GM18867 (cell line): ENCODE measurements around the gene KRT27.
"Not testable (repeated sequence)": the region's sequence is repeated elsewhere in the genome, so short reads cannot be mapped to it uniquely, and the experiment has no call there.

Experiments
- ATAC-seq: cut with Tn5 transposase; IDR thresholded peaks from one replicate; pipeline ENCODE4 v1.9.1; 2021; ENCODE audit warnings: mild to moderate bottlenecking, moderate library complexity; ENCODE audit not compliant: unreplicated experiment

The KRT27 gene, protein sequence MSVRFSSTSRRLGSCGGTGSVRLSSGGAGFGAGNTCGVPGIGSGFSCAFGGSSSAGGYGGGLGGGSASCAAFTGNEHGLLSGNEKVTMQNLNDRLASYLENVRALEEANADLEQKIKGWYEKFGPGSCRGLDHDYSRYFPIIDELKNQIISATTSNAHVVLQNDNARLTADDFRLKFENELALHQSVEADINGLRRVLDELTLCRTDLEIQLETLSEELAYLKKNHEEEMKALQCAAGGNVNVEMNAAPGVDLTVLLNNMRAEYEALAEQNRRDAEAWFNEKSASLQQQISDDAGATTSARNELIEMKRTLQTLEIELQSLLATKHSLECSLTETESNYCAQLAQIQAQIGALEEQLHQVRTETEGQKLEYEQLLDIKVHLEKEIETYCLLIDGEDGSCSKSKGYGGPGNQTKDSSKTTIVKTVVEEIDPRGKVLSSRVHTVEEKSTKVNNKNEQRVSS

DNA sequence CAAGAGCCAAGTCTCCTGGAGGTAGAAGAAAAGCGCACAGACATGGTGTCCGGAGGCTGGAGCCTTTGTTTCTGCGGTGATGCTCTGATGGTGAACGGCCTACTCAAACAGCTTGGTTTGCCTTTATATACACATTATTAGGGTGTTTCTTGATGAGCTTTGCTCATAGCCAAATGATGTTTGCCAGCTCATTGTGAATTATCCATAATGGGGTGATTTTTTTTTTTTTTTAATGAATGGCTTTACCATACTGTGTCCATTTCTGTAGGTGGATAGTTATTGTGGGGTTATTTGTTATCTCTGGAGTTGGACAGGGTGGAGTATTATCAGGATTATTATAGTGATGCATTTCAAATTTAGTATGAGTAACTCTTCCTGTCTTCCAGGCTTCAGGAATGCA is at the start of gene KRT27:
KRT27 (minus strand) TSS at position 101 of the 400 bp plus-strand sequence; CDS start at position 44, 57 bp downstream.
- ATAC-seq: no peak

DNA sequence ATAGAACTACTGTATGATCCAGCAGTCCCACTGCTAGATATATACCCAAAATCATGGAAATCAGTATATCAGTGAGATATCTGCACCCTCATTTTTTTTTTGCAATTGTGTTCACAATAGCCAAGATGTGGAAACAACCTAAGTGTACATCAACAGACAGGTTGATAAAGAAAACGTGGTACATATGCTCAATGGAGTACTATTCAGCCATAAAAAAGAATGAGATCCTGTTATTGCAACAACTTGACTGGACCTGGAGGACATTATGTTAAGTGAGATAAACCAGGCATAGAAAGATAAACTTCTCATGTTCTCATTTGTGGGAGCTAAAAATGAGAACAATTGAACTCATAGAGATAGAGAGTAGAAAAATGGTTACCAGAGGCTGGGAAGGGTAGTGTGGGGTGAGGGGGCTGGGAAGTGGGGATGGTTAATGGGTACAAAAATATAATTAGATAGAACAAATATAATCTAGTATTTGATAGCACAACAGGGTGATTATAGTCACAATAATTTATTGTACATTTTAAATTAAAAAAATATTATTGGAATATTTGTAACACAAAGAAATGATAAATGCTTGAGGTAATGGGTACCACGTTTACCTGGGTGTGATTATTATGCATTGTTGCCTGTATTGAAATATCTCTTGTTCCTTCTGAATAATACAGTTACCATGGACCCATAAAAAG is 47.9 kb upstream of the KRT27 start:
- no peak for ATAC-seq

DNA sequence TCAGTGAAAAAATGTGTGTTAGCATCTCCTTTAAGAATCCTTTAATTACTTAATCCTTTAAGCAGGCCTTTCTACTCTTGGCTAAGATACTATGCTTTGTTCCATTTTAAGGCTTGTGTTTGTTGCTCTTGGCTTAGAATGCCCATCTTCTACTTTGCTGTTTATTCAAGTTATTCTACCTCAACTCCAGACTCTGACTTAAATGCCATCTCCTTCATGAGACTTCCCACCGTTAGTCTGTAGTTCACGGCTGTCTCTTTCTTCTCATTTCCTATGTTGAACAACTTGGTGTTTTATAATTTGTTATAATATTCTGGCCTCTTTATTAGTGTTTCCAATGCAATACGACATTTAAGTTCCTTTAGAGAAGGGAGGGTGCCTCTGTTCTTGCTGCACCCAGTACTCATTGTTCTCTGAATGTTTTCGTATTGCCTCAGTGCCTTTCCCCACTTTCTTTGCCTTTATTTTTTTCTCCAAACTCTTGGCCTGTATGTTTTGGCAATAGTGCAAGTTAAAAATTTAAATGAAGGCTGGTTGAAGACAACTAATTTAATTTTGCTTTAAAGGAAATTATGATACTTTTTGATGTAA is 46.2 kb upstream of the KRT27 start:
- no peak for ATAC-seq

DNA sequence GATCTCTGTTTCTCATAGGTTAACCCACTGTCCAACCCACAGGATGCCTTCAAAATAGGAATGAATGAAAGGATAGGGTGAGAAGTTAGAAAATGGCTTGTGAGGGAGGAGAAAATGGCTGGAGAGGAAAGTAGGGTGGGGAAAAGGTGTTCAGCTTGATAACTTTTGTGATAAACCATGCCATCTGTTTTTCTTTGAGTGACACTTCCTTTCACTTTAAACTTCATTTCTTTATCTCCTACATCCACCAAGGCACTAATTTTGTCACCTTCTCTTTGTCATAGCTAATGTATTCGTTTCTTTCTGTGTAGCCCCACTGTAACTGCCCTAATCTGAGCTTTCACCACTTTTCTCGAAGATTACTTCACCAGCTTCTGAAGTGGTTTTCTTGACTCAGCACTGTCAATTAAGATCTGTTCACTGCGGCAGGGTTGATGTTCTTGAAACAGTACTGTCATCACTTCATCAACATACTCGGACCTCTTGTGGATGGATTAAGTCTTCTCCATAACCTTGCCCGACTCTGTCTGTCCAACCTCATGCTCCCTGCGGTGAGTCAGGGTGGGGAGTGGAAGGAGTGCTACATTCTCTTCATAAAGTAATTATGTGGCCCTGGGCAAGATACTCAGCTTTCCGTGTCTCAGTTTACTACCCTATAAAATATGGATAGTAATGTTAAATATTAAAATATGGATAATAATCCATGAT is 45.5 kb upstream of the KRT27 start:
- ATAC-seq: no peak

DNA sequence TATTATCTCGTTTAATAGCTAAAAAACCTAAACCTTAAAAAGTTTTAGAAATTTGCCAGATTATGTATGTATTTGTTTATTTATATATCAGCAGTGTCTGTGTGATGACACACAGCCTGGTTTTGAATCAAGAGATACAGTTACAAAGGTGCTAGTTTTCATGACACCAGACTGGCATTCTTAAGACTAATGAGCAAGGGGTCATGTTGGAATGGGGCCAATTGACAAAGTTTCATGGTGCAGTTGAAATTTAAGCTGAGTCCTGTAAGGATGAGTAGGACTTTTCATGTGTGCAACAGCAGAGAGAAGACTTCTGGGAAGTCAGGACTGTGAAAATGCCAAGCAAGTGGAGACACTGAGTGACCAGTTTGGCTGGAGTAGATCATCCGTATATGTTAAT is 43.2 kb upstream of the KRT27 start:
- no peak for ATAC-seq

DNA sequence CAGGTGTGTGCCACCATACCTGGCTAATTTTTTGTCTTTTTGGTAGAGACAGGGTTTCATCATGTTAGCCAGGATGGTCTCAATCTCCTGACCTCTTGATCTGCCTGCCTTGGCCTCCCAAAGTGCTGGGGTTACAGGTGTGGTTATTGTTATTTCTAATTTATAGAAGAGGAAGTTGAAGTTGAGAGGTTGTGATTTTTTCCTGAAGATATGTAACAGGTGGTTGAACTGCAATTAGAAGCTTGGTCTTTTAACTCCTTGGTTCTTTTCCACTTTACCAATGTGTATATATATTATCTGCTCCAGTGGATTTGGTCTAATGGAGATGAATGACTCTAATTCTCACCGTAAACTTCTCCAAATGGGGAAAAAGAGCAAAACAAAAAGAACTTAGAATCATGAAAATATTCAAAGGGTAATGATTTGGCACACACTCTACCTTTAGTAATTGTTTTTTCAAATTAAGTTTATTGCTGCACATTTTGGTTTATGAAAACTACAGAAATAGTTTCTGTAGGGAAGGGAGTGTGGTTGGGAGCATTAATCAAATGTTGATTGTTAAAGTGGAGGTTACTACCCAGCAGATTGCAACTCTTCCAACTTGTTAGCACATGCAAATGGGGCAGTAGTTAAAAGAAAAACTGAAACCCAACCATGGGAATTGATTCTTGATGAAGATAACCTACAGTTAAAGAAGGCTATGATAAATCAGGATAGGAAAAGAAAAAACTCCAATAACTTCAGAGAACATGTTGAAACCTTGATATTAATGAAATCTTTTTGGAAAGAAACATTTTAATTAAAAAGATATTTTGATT is 41.9 kb upstream of the KRT27 start:
- no peak for ATAC-seq

DNA sequence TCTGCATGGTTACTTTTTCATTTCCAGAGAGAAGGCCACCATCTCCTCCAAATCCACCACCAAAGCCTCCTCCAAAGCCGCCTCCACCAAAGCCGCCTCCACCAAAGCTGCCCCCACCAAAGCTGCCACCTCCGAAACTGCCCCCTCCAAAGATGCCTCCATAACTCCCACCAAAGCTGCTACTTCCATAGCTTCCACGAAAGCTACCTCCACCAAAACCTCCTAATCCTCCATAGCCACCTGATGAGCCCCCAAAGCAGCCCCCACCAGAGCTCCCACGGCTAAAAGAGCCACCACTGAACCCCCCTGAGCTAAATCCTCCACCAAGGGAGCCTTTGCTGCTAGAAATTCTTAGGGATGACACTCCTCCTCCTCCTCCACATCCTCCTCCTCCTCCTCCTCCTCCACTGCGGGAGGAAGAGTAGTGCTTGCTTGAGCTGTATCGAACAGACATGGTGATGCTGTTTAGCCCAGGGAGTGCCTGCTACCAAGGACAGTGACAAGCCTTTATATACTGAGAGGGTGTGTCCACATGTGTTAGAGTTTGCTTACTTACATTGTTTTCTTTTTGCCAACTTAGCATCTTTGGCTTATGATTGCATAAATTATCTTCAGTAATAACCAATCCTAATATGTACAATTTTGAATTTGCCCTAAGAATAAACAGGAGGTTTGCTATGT is 39.9 kb upstream of the KRT27 start, which contains the start of gene KRT10:
KRT10 (minus strand) TSS at position 483 of the 681 bp plus-strand sequence; CDS start at position 454, 29 bp downstream.
- no peak for ATAC-seq

DNA sequence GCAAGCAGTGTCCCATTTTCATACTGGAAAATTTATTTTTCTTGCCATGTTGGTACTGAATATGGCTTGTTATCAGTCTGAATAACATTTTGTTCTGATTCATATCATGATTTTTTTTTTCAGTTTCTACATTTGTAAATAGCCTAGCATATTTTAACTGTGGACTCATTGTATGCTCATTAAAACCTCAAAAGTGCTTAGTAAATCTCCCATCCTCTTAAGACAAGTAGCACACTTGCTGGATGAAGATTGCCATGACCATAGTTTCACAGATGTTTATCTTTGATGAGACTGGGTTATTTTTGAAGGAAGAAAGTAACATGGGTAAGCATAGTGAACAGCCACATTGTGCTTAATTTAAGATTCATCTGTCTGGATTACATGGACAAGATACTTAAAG is 39.2 kb upstream of the KRT27 start:
- no peak for ATAC-seq

DNA sequence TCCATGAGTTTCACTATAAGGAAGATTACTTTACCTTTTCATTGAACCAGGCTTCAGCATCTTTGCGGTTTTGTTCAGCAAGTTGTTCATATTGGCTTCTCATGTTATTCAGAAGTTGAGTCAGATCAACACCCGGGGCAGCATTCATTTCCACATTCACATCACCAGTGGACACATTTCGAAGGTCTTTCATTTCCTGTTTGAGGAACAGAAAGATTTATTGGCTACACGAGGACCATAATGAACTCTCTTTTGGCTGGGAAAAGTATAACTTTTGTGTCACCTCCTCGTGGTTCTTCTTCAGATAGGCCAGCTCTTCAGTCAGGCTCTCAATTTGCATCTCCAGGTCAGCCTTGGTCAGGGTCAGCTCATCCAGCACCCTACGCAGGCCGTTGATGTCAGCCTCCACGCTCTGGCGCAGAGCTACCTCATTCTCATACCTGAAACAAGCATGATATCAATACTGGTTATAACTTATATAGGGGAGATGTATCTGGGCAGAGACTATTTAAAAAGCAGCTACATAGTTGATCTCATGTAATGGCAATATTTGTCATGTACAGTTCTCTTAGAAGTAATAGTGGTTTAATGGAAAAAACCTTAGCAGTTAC is 38.0 kb upstream of the KRT27 start:
- no peak for ATAC-seq

DNA sequence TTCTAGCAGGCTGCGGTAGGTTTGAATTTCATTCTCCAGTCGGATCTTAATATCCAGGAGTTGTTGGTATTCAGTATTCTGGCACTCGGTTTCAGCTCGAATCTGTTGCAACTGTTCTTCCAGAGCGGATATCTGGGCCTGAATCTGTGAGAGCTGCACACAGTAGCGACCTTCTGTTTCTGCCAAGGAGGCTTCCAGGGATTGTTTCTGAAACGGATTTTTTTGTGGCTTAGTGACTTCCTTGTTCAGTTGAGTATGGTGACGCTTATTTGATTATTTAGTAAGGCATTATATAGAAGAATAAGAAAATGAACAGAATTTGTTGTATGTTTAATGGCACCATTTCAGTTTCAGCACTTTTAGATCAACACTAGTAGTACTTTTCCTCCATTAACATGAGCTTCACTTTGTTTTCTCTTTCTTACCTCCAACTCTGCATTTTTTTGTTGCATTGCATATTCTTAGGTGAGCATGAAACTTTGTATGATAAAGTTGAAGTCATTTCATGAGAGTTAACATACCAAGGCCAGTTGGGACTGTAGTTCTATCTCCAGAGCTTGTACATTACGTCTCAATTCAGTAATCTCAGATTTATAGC is 37.3 kb upstream of the KRT27 start:
- no peak for ATAC-seq

DNA sequence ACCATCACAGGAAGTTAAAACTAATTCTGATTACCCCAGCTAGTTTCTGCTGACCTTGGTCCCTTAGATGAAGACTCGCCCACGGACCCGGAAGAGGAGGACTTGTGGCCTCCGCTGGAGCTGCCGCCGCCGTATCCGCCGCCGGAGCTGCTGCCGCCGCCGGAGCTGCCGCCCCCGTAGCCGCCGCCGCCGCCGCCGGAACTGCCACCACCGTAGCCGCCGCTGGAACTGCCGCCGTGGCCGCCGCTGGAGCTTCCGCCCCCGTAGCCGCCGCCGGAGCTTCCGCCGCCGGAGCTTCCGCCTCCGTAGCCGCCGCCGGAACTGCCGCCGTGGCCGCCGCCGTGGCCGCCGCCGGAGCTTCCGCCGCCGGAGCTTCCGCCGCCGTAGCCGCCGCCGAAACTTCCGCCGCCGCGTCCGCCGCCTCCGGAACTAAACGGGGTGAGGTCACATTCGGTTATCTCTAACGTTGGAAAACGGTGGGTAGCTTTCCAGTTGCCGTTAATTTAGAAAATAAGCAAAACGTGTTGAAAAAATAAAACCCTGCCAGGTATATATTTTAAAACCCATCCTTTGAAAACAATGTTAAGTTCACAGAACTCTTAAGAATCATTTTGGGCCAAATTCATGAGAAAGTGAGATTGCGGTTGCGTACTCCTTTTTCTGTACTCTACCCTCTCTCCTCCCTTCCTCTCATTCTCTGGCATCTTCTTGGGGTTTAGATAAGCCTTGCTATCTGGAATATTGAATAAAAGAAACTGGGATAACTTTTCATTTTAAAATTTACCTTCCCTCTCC is 36.6 kb upstream of the KRT27 start:
- ATAC-seq: peak; percentile 81

DNA sequence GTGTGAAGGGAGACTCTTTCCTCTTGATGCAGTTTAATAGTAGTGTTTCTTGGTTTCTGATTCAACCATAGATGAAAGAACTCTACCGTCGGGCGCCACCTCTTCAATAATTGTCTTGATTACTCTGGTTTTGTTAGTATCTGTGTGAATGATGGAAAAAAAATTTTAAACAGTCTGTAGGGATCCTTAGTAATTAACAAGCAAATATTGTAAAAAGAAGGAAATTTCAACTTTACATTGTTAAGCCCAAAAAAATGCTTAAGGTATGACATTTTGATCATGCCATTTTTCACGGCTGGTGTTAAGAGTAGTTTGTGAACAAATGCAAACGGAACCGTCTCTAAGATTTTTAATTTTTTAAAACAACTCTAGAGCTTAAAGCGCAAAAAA is 36.0 kb upstream of the KRT27 start:
- no peak for ATAC-seq

DNA sequence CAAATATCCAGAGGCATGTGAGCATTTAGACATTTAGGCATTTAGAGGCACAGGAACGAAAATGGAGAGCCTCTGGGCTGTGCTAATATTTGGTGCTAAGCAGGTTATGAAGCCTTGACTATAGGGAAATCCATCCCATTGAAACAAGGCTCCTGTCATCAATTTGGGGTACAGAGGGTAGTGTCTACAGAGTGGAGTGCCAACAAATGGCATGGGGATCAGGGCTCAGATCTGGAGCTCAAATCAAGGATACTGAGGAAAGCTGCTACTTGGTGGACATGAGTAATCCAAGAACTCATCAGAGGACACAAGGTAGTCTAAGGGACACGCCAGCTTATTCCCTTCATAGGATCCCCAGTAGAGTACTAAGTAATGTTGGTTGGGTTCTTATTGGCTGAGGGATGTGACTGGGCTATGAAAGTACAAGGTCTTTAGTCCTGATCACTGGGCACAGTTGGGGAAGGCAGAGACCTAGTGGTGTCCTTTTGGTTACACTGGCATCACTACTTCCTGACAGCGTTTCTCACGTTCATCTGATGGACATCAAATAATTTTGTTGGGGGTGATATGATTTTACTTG is 34.8 kb upstream of the KRT27 start:
- ATAC-seq: no peak

DNA sequence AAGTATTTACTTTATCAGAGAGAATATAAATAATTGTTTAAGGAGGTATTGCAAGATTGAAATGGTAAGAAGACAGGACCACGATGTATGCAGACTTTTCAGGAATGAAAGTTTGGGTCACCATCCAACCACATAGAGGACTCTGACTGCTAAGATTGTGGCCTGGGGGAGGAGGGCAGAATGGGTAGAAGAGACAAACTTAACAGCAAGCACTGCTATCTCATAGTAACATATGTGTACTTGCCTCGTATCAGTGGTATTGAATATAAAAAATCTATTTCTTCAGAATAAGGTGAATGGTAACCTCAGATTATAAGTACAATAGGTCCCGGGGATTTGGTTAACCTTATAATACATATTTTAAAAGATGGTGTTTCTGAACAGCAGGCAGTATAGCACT is 34.2 kb upstream of the KRT27 start:
- no peak for ATAC-seq

DNA sequence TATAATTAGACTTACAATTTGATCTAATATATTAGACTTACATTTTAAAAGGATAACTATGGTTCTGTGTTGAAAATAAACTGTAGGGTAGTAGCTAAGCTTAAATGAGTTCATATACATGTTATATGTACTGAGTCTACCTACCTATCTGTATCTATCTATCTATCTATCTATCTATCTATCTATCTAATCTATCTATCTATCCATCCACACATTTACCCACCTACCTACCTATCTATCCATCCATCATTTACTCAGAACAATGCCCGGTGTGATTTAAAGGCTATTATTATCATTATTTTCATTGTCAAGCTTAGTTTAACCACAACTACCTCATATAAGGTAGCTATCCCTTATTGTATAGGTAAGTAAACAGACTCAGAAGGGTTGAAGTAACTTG is 33.0 kb upstream of the KRT27 start:
- no peak for ATAC-seq

DNA sequence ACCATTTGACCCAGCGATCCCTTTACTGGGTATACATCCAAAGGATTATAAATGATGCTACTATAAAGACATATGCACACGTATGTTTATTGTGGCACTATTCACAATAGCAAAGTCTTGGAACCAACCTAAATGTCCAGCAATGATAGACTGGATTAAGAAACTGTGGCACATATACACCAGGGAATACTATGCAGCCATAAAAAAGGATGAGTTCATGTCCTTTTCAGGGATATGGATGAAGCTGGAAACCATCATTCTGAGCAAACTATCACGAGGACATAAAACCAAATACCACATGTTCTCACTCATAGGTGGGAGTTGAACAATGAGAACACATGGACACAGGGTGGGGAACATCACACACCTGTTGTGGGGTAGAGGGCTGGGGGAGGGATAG is 32.3 kb upstream of the KRT27 start:
- not testable (repeated sequence) for ATAC-seq

DNA sequence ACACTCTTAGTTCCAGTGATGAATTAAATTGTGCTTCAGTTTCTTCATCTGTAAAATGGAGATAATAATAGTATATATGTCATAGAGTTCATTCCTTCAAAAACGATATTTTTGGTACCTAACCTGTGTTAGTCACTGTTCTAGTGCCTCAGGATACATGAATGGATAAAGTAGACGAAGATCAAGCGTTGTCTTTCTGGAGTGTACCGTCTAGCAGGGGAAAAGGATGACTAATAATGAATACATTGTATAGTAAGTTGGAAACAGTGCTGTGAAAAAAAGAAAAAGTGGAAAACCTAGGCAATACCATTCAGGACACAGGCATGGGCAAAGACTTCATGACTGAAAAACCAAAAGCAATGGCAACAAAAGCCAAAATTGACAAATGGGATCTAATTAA is 31.5 kb upstream of the KRT27 start:
- no peak for ATAC-seq

DNA sequence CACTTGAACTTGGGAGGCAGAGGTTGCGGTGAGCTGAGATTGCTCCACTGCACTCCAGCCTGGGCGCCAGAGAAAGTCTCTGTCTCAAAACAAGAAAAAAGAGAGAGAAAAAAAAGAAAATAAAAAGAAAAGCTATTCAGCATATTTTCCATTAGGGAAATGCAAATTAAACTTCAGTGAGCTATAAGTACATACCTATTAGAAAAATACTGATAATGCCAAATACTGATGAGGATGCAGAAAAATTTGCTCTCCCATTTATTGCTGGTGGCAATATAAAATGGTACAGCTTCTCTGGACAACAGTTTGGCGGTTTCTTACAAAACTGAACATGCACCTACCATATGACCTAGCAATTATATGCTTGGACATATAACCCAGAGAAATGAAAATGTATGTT is 30.3 kb upstream of the KRT27 start:
- ATAC-seq: no peak
